Left renal pelvis (tissue), 4 donors: Measurements from ENCODE around the gene SUMO4. TPM values are rescaled to one million over a fixed set of nuclear protein-coding genes. Genes with fewer than 3 reads are reported as not detected.

Experiments used
- DNase-seq, 4 donors: peaks; one replicate each; pipeline ENCODE4 v3.0.0-alpha.2; 2013; ENCODE audit warnings: low read depth in 4 of 4, low spot score in 3 of 4
- polyA plus RNA-seq, 4 donors: library from polyadenylated mRNA; unstranded; fragments of 120-200 nt; gene quantifications; one replicate each; pipeline ENCODE4 v1.2.1, GENCODE V29; 2013; ENCODE audit not compliant: insufficient read length in 4 of 4

Gene SUMO4
- polyA plus RNA-seq = 1 to 10 TPM in 1 of 4 donors, under 1 TPM in 3; 0.75 to 1.6 (median 0.85) TPM

DNA sequence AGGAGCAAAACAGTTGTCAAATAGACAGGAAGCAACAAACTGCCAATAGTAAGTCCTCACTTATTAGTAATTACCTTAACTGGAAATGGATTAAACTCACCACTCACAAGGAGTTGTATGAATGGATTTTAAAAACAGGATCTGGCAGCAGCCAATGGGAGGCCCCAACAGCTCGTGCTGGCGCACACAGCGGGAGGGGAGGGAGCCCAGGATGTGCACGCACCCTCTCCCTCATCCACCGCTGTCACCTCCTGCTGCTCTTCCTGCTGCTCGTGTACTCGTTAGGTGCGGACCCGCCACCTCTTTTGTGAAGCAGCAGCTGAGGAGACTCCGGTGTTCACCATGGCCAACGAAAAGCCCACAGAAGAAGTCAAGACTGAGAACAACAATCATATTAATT lies at the start of gene SUMO4:
TSS of gene SUMO4 (plus strand) at position 213 of the 400 bp plus-strand sequence. CDS start at position 343, 130 bp downstream.
- DNase-seq = no peak

DNA sequence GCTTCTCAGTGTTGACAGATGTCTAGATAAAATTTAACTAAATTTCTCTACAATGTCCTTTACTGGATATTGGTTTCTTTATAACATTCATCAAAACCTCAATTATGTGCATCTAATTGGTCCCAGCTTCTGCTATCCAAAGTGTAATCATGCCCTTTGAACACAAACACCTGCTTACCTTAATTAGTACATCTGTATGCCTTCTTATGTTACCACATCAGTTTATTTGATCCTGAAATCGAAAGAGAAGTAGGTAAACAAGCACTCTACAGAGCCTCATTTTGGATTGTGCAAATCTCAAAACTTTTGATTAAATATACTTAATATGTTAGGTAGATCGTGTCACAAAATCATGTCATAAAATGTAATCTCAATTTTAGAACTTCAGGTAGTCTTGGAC lies 46.1 kb upstream of the SUMO4 start:
- no peak for DNase-seq

DNA sequence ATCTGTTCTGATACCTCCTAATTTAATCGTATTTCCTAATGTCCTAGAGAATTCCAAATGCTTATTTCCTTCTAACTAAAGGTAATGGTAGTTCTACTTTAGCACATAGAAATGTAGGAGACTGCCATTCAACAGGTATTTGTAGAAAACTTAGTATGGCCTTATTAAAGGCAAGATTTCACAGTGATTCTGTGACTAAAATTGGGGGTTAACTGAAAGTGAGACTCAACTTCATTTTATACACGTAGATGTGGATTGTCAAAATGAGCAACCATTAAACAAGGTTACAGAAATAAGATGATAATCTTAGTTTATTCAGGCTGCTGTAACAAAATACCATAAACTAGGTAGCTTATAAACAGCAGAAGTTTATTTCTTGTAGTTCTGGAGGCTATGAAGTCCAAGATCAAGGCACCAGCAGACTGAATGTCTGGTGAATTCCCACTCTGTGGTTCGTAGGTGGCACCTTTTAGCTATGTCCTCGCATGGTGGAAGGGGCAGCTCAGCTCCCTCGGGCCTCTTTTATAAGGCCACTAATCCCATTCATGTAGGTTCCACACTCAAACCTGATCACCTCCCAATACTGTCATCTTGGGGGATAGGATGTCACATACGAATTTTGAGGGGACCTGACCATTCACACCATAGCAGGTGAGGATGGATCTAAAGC lies 43.8 kb upstream of the SUMO4 start:
- DNase-seq = no peak

DNA sequence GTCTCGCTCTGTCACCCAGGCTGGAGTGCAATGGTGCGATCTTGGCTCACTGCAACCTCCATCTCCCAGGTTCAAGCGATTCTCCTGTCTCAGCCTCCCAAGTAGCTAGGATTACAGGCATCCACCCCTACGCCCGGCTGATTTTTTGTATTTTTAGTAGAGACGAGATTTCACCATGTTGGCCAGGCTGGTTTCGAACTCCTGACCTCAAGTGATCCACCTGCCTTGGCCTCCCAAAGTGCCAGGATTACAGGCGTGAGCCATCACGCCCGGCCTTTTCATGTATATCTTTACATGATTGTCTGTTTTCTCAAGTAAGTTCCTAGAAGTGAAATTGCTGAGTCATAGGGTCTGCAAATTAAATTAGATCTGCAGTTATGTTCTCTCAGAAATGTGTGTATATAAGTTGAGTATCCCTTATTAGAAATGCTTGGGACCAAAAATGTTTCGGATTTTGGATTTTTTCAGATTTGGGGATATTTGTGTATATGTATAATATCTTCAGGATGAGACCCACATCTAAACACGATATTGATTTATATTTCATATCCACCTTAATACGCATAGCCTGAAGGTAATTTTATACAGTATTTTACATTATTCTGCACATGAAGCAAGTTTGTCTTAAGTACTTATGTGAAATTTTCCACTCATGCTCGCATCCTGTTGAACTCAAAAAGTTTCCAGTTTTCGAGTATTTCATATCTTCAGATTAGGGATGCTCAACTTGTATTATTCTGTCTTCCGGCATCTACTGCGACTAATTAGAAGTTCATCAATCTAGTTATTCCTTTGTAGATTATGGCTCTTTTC lies 42.1 kb upstream of the SUMO4 start:
- DNase-seq = no peak

DNA sequence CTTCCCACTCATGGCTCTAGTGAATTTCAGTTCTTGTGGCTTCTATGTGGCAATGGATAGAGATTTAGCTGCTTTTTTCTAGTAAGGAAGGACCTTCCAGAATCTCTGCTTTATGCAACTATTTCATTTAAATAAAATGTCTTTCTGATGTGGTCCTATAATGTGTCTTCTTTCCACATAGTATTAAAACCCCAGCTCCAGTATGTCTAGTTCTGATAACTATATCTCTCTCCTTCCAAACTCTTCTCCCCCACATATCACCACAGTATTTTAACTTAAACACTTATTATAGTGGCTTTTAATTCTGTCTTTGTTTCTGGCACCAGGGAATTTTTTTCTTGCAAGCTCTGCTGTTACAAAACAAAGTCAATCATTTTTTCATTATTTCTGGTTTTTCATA lies 40.6 kb upstream of the SUMO4 start:
- no peak for DNase-seq

DNA sequence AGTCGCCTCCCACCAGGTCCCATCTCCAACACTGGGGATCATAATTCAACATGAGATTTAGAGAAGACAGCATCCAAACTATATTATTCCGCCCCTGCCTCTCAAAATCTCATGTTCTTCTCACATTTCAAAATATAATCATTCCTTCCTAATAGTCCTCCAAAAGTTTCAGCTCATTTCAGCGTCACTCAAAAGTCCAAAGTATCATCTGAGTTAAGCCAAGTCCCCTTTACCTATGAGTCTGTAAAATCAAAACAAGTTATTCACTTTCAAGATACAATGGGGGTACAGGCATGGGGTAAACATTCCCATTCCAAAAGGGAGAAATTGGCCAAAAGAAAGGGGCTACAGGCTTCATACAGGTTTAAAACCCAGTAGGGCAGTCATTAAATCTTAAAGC lies 39.5 kb upstream of the SUMO4 start:
- no peak for DNase-seq

DNA sequence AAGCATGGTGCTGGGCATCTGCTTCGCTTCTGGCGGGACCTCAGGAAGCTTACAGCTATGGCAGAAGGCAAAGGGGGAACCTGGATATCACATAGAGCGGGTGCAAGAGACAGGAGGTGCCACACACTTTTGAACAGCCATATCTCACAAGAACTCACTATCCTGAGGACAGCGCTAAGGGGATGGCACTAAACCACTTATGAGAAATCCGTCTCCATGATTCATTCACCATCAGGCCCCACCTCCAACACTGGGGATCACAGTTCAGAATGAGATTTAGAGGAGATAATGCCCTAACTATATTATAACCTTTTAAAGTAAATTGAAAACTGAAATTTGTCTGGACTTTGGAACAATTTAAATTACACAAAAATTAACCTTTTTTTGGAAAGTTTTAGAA lies 37.8 kb upstream of the SUMO4 start:
- DNase-seq = no peak

DNA sequence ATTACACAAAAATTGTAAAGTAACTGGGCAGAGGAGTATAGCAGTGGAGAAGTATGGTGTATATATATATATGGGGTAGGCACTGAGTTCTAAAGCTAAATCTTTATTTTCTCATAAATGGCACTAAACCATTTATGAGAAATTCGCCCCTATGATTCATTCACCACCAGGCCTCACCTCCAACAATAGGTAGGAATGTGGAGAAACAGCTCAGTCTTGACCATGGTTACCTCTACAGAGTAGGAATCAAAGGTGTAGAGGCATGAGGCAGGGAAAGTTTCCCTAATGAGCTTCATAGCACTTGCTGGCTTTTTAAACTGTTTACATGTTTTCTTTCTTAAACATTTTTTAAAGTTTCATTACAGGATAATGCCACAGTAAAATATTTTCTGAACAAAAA lies 36.9 kb upstream of the SUMO4 start:
- DNase-seq = no peak

DNA sequence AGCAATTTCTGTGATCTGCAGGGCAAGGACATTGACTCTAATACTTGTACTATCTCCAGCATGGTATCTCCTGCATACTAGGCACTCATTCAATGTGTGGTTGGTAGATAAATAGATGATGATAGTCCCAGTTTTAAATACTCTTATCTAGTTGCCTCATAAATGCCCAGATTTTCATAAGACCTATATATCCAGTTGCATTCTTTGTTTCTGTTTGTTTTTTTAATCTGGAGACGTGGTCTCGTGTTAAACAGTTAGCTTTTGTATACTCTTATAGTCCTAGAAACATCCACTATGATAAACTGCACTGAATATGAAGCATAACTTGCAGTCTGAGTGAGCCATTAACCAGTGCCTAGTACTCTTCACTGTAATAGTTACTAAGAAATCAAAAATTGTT lies 35.5 kb upstream of the SUMO4 start:
- DNase-seq = no peak

DNA sequence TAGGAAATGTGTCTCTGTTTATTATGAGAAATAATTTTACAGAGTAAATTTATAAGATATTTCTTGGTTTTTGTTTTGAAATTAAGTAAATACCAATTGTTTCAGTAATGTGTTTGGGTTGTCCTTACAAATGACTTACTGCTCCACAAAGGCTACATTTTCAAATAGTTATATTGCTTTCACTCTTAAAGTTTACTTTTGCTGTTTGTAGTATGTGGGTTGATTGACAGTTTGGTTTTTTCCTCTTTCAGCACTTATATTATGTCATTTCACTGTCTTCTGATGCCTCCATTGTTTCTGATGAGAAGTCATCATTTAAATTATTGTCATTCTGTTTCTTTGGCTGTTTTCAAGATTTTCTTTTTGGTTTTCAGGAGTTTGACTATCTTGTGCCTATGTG lies 34.9 kb upstream of the SUMO4 start:
- DNase-seq = no peak

DNA sequence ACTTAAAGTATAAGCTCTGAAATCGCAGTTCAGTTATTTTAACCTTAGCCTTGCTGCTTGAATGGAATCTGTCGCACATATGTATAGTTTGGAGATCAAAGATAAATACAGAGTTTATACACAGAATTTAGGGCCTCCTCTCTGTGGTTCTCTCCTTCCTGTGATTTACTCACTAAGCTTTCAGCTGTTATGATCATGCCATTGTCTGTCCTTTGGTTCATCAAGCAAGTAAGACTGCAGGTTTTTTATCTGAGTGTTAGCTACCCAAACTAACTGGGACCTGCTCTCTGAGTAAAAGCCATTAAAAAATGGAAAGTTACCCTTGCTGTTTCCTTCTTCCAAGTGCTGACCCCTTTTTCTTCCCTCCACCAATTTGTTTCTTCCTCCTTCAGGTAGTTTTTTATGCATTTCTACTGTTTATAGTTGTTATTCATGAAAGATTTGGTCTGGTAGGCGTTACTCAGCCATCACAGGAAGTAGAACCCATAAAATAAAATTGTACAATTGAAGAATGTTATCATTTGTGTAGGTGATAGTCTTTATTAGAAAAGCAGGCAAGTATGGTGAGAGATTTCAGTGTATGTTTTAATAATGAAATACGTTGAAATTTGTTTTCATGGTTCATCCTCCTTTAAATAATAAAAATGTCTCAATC lies 33.7 kb upstream of the SUMO4 start:
- DNase-seq = no peak

DNA sequence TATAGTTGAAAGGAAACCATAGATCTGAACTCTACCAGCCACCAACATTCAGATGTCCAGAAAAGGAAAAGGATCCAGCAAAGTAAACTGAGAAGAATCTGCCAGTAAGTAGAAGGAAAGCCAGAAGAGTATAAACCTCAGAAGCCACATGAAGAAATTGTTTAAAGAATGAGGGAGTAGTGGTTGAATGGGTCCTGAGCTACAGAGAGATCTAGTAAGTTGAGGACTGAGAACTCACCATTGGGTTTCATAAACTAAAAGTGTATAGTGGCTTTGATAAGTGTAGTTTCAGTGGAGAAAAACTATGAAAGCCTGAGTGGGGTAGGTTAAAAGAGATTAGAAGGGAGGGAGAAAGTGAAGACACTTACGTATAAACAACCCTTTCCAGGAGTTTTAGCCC lies 32.0 kb upstream of the SUMO4 start:
- DNase-seq = no peak

DNA sequence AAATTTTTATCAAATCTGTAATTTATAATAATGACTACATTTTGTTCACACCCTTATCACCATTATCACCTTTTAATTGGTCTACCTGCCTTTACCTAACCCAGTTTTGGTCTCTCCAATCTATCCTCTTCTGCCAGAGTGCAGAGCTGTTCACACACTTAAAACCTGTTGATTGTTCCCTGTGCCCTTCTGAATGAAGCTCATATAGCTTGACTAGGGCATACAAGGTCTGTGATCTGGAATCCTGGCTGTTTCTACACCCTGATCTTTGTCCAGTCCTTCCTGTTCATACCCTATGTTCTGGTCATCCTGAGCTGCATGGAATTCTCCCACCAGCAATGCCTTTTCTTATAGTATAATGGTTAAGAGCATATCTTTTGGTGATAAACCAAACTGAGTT lies 28.9 kb upstream of the SUMO4 start:
- DNase-seq = no peak

DNA sequence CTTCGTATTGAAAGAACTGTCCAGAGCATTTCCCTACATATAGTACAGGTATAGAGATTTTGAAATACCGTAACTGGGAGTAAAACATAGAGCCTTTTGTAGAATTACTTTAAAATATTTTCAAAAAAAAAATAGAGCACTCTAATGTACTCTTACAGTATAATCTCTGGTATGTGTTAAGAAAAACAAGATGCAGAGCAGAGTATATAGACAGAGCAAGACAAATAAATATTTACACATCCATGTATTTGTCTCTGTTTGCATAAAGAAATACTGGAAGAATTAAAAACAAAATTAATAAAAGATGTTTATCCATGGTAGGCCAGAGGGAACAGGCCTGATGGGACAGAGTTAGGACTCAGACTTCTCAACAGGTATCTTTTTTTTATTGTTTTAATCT lies 28.0 kb upstream of the SUMO4 start:
- no peak for DNase-seq

DNA sequence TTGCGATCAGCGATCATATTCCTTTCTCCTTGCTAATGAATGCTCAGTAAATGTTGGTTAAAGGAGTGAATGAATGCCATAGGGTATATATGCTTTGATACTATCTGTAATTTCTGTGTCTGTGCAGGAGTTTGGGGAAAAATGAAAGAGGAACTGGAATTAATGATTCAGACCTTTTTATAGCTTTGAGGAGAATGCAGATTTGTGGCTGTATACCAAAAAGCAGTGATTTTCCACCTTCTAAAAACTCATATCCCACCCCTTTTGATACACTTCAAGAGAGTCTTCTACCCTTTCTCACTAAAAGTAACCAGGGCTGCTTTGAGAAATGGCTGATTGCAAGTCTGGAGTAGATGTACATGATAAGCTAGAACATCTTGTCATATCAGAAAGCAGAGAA lies 26.6 kb upstream of the SUMO4 start:
- DNase-seq = no peak

DNA sequence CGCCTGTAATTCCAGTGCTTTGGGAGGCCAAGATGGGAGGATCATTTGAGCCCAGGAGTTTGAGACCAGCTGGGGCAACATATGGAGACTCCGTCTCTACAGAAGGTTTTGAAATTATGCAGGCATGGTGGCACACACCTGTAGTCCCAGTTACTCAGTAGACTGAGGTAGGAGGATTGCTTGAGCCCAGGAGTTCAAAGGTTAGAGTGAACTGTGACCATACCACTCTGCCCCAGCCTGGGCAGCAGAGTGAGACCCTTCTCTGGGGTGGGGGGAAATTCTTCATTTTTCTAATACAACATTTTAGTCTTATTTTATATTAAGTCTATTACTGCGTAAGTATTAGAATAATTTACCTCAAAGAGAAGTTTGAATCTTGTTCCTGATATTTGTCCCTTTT lies 20.1 kb upstream of the SUMO4 start:
- no peak for DNase-seq

DNA sequence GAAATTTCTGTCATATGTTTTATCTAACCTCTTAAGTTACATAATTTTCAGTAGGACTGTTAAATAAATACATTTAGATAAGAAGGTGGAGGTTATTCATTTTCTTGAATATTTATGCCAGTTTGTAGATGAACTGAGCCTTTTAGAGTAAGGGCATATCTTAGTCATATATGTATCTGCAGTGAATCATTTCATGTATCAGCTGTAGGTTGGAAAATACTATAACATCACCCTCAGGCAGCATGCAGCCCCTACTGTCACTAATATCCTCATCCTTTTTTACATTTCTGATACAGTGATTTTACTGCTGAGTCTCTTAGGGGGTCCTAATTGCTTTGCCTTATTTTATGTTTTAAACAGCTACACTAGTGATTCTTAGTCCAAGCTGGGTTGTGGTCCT lies 19.5 kb upstream of the SUMO4 start:
- DNase-seq = no peak

DNA sequence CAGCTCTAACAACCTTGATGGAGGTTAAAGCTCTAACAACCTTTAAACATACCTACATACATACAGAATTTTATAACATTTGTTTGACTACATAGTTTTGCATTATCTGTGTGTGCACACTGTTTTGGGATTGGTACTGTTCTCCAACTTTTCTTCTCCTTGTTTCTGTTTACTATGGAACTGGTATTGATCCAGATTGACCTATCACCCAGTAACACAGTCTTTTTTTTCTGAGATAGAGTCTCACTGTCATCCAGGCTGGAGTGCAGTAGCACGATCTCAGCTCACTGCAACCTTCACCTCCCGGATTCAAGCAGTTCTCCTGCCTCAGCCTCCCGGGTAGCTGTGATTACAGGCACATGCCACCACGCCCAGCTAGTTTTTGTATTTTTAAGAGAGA lies 16.7 kb upstream of the SUMO4 start:
- no peak for DNase-seq

DNA sequence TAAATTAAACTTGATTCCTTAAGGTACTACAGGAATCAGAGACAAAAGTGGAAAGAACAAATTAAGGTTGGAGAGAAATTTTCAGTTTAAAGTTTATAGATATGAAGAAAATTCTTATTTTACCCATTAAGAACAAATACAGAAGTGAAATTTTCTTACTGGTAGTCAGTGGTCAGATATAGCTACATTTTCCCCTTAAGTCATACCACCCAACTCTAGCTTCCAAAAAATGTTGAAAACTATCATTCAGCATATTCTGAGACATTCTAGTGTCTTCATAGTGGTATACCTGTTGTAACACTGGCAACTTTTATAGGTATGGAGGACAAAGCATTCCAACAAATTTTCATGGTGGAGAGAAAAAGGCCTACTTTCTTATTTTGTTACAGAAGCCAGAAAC lies 15.6 kb upstream of the SUMO4 start:
- no peak for DNase-seq

DNA sequence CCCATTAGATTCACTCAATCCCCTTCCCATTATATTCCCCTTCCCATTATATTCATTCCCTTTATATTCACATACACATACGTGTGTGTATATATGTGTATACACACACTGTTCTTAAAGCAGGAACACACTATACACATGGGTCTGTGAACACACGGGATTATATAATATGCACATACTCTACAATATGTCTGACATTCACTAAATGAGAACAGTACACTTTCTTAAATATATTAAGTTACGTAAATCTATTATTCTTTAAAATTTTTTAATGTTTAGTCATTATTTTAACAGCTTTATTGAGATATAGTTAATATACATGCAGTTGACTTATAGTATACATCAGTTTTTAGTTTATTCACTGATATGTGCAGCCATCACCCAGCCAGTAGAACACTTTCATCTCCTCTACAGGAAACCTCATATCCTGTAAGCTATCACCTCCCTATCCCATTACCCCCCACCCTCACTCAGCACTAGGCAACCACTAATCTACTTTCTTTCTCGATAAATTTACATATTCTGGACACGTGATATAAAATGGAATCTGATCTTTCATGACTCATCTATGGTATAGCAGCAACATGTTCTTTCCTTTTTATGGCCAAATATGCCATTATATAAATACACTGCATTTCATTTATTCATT lies 13.9 kb upstream of the SUMO4 start:
- DNase-seq = no peak

DNA sequence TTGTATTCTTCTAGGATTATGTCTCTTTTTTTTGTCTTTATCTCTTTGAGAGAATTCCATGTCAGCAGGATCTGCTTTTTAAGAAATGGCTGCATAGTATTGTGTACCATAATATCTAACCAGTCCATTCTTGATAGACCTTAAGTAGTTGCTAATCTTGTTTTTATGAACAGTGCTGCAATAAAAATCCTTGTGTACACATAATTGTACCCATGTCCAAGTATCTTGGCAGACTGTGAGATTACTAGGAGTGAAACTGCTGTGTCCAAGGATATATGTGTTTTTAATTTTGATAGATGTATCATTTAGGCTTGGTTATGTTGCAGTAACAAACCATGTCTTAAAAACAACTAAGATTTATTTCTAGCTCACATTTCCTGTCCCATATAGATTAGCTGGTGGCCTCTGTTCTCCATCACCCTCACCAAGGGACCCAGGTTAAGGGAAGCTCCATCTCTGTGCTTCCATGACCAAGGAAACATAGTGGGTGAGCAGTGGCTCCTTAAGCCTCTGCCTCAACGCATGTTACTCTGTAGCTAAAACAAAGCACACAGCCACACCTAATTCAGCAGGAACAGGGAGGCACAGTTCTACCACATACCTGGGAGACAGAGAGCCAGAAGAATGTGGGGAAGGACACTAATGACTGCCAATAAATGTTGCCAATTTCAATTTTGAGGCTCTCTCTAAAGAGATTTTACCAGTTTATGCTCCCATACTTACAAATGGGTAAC lies 12.1 kb upstream of the SUMO4 start:
- no peak for DNase-seq
